HG02678 (cell line): ENCODE data around the gene TBC1D21.

ENCODE experiments used
- ATAC-seq: cut with Tn5 transposase; IDR thresholded peaks from one replicate; pipeline ENCODE4 v1.9.1; 2021; ENCODE audit warnings: mild to moderate bottlenecking, moderate library complexity; ENCODE audit not compliant: unreplicated experiment

Gene TBC1D21

GRCh38 chr15:73857193-73857920, 16.0 kb upstream of the TBC1D21 start:
- no peak for ATAC-seq

DNA sequence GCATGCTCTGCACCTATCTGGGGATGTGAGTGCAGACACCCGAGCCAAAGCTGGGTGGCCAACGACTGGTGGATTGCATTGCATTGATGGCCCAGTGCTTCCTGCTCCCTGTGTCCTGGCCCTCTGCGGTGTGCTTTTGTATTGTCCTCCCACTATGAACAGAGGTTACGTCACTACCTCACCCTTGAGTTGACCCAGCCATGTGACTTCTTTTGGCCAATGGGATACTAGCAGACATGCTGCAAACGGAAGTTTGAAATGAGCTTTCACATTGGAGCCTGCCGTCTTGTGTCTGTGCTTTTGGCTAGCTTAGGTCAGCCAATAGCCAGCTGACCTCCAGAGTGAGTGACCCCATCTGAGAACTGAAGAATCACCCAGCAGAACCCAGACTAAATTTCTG, 15.3 kb upstream of the TBC1D21 start:
- no peak for ATAC-seq

DNA sequence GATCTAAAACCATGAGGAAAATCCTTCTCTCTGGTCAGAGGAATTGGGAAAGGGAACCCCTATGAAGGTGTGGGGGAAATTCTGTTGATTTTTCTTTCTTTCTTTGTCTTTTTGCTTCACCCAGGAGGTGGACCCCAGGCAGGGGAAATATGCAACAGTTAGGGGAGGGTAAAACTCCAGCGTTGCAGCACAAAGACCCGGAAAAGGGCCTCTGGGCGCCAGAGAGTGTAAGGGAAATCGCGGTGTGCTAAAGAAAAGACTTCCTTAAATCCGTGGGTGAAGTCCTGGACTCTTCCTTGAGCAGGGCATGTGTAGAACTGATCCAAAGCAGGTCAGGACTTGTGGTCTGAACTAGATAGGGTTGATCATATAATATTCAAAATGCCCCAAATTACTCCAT, 11.1 kb upstream of the TBC1D21 start:
- ATAC-seq, result no peak

- ATAC-seq, result no peak
These were observed 8.0 kb upstream of the TBC1D21 start for GRCh38 chr15:73865379-73865778.

DNA sequence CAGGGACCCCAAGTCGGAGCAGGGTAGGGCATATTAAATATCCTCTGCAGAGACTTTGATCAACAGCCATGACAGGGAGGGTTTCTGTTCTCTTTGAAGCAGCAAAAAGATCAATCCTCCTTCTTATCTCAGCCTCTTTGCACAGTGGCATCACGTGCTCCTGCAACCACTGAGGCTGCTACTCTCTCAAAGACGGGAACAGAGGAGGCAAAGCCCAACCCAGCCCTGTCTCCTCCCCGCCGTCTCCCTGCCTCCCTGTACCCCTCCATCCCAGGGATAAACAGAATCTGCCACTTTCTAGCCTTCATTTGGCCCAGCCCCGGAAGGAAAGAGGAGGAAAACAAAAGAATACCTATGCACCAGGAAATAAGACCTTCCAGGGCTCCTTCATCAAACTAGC, 7.5 kb upstream of the TBC1D21 start:
- ATAC-seq, result no peak

DNA sequence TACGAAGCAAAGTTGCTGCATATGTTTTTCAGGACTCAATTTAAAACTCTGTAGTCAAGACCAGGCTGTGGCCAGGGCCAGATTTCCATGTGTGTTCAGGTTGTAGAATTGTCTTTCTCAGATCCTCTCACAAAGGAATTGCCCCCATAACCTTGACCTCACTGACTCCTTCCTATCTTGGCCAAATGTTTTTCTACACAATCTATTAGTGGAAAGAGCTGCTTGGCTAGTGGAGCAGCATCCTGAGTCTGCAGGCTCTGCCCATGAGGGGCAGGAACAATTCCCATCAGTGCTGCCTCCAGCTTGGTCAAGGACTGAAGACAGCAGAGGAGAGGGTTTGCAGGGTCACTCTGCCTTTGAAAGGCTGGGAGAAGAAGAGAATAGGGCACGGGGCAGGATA, 6.9 kb upstream of the TBC1D21 start:
- ATAC-seq, result no peak

DNA sequence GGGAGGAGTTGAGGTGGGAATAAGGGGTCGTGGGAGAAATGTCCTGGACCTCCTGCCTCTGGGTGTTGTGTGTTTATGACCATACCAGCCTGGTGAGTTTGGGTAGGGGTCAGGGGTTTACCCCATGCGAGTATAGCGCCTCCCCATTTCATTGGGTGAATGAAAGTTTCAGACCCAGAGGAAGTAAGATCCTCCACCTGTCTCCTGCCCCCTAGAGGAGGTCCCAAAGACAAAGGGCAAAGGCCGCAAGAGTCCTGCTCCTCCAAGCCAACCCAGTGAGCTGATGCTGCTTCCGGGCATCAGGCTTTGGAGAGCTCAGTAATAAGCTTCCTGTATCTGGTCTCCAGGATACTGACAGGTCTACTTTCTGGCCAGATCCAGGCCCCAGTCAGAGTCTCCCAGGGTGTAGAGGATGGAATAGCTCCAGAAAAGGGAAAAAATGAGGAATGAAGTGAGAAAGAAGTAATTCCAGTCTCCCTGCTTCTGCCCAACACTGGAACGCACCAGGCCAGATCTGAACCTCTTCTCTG, 6.4 kb upstream of the TBC1D21 start:
- no peak for ATAC-seq

DNA sequence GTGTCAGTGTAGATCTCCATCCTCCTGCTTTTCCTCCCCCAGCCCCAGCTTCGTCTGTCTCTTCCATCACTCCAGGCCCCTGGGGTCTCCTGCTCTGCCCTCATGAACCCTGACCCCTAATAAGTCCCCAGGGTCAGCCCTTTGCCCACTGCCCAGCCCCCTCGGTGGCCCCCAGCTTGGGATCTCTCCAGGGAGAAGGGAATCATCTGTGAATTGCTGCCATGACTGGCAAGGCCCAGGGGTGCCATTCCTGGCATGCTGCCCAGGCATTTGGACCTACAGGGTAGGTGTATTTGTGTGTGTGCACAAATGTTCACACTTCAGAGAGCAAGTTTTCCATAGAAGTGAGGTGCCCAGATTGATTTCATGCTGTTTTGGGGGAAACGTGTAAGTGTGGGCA, 5.9 kb upstream of the TBC1D21 start:
- no peak for ATAC-seq

DNA sequence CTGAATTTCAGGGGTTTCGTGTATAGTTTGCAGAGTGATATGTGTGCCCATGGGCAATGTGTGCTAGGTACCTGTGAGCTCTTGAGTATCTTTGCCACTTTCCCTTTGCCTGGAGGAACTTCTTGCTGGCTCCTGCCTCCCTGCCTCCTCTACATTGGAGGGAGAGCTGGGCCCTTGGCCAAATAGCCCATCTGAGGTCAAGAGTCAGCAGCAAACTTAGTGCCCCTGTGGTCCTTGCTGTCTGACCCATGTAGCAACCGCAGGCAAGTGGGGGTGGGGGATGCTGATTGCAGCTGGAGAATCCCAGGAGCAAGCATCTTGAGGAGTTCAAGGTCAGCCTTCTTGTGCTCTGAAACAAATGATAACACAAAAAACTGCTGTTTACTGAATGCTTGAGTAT, 5.4 kb upstream of the TBC1D21 start:
- no peak for ATAC-seq

DNA sequence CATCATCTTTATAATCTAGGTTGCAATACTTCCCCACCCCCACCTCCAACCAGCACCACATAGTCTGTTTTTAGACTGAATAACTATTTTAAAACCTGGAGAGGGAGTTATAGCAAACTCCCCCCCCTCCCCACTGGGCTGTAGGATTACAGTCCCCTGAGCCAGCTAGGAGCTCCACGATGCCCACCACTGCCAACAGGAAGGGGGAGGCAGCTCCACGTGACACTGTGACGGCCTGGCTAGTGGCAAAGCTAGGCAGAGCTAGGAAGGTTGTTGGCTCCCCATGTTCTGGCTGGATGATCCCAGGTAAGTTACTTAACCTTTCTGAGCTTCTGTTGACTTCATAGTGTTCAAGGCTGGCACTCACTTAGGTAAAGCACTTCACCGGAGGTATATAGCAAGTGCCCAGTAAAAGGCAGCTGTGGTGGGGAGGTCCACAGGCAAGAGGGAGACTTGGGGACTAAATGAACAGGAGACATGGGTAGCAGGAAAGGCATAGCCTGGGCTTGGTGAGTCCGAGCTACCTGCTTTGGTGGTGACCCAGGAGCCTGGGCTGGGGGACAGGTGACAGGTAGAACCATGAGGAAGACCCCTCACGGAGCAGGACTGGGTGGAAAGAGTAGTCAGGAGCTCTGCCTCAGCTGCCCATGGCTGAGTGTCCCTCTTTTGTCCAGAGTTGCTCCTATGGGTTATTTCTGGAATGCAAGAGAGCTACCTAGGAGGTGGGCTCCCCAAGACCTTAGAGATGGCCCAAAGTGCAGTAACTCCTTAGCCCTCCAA, 4.0 kb upstream of the TBC1D21 start:
- no peak for ATAC-seq

- ATAC-seq, result no peak
These were observed 2.5 kb upstream of the TBC1D21 start for GRCh38 chr15:73870700-73871408.

DNA sequence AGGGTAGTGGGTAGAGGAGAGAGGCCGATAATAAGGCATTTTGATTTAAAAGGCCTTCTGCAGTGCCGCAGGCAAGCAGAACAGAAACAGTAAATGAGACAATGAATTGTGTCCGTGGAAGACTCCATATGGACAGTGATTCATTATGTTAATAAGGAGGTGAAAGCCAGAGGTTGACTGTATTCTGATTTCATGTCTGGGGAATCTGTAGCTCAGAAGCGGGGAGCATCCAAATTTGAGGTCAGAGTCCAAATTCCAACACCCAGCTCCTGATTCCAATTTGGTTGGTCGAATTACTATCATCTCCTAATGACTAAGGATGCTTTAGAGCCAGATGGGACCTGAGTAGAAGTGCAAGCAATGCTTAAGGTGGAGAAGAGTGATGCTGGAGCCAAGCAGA, 1.0 kb upstream of the TBC1D21 start:
- no peak for ATAC-seq

GRCh38 chr15:73873889-73874511, 636 bp downstream of the TBC1D21 start:
- ATAC-seq, result no peak

GRCh38 chr15:73879426-73879825, 6.1 kb downstream of the TBC1D21 start:
- no peak for ATAC-seq

- no peak for ATAC-seq
These were observed 8.4 kb downstream of the TBC1D21 start for GRCh38 chr15:73881579-73882320.

DNA sequence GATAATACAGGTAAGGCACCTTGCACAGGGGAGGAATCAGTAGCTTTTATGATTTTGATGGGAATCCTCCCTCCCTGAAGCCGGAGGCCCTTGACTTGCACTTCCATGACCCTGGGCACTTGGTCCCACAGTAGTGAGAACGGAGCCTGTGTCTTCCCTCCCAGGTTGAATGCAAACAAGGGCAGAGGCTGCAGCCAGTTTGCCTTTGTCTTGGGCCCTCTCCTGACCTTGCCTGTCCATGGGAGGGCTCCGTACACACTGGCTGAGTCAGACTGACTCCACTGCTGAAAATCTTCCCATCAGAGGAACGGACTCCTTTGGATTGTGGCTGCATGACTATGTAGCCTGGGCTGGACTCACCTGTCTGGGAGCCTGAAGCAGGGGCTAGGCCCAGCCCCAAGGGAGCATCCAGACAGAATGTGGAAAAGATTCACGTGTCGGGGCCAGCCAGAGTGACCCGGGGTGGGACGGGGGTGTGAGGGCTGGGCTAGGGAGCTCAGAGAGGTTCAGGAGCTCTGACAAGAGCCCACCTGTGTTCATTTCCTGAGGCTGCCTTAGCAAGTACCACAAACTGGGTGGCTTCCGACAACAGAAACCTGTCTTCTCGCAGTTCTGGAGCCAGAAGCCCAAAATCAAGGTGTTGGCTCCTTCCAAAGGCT, 9.5 kb downstream of the TBC1D21 start:
- ATAC-seq, result no peak

GRCh38 chr15:73884159-73884558, 10.8 kb downstream of the TBC1D21 start:
- no peak for ATAC-seq

DNA sequence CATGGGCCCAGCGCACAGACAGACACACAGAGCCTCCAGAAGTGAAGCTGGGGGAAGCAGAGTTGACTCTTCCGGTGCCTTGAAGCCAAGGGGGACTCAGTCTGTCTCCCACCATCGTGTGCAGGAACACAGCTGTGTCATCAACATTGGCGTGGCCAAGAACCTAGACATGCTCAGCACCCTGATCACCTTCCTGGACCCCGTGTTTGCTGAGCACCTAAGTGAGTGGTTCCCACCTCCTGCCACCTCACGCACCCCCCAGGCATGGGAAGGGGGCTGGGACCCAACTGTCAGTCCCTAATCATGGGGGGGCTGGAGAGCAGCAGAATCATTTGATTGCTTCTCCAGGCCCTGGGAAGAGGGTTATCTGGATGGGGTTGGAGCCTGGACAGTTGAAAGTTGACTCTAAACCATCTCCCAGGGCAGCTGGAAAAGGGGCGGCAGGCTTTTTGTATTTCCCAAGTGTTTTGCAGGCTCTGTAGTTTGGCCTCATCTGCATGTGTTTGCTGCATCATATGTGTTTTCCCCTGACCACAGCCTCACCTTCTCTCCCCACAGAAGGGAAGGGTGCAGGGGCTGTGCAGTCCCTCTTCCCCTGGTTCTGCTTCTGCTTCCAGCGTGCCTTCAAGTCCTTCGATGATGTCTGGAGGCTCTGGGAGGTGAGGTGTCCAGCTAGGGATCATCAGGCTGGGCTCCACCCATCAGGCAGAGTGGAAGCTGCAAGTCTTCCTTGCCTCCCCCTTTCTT, 12.8 kb downstream of the TBC1D21 start:
- ATAC-seq, result no peak

GRCh38 chr15:73886717-73887345, 13.5 kb downstream of the TBC1D21 start:
- no peak for ATAC-seq
